GM23338 (cell line): ENCODE data around the gene HDAC6. TPM values are rescaled to one million over a fixed set of nuclear protein-coding genes. Genes with fewer than 3 reads are reported as not detected.

Experiments
- ATAC-seq: fragments of 200-7000 bp; cut with Tn5 transposase; 3 replicates; pipeline ENCODE4 v1.9.1; 2020
- DNase-seq: peaks from one replicate; pipeline ENCODE4 v3.0.0-alpha.2; 2015; ENCODE audit warnings: low spot score
- H2AFZ ChIP-seq: fragments of 200-600 bp; sonication (generic); 2 replicates; pipeline ENCODE4 v1.8.0; 2016; ENCODE audit warnings: antibody characterized with exemption, mild to moderate bottlenecking, moderate library complexity
- H3F3A ChIP-seq: fragments of 200-600 bp; sonication (generic); replicated peaks from 2 replicates; pipeline ENCODE4 v1.8.0; 2017; ENCODE audit warnings: antibody characterized with exemption, mixed run types, low read depth
- H3K27ac ChIP-seq: fragments of 200-600 bp; sonication (generic); 2 replicates; pipeline ENCODE4 v1.6.1; 2016; ENCODE audit warnings: low read depth
- H3K27me3 ChIP-seq: fragments of 200-600 bp; sonication (generic); 2 replicates; pipeline ENCODE4 v1.8.0; 2016; ENCODE audit warnings: mild to moderate bottlenecking, mixed run types, moderate library complexity; ENCODE audit not compliant: insufficient read depth
- H3K36me3 ChIP-seq: fragments of 200-600 bp; sonication (generic); 2 replicates; pipeline ENCODE4 v1.8.0; 2016; ENCODE audit warnings: mild to moderate bottlenecking; ENCODE audit not compliant: insufficient read depth
- H3K4me1 ChIP-seq: fragments of 200-600 bp; sonication (generic); 2 replicates; pipeline ENCODE4 v1.8.0; 2016; ENCODE audit warnings: mild to moderate bottlenecking, moderate library complexity; ENCODE audit not compliant: insufficient read depth
- H3K4me2 ChIP-seq: fragments of 200-600 bp; sonication (generic); 2 replicates; pipeline ENCODE4 v1.7.1; 2017; ENCODE audit warnings: mixed run types
- H3K4me3 ChIP-seq: fragments of 200-600 bp; sonication (generic); 2 replicates; pipeline ENCODE4 v1.6.1; 2016; ENCODE audit warnings: mixed run types
- H3K79me2 ChIP-seq: fragments of 200-600 bp; sonication (generic); replicated peaks from 2 replicates; pipeline ENCODE4 v1.8.0; 2017; ENCODE audit warnings: mild to moderate bottlenecking; ENCODE audit not compliant: insufficient read depth
- H3K9me2 ChIP-seq: fragments of 200-600 bp; sonication (generic); 2 replicates; pipeline ENCODE4 v1.8.0; 2017; ENCODE audit not compliant: insufficient read depth
- H4K20me1 ChIP-seq: fragments of 200-600 bp; sonication (generic); replicated peaks from 2 replicates; pipeline ENCODE4 v1.8.0; 2017; ENCODE audit warnings: mild to moderate bottlenecking; ENCODE audit not compliant: insufficient read depth
- H3K27ac Mint-ChIP-seq: 2 replicates; pipeline ENCODE4 v1.8.0; 2020; ENCODE audit warnings: inconsistent platforms, mild to moderate bottlenecking, moderate library complexity, mixed read lengths
- H3K27me3 Mint-ChIP-seq: 3 replicates; pipeline ENCODE4 v1.8.0; 2022; ENCODE audit warnings: low read depth, mild to moderate bottlenecking, moderate library complexity, mixed read lengths, inconsistent platforms; ENCODE audit not compliant: insufficient read depth, poor library complexity
- H3K36me3 Mint-ChIP-seq: 3 replicates; pipeline ENCODE4 v1.8.0; 2021; ENCODE audit warnings: low read depth, mild to moderate bottlenecking, inconsistent platforms, moderate library complexity, mixed read lengths
- H3K4me1 Mint-ChIP-seq: 3 replicates; pipeline ENCODE4 v1.8.0; 2020; ENCODE audit warnings: mild to moderate bottlenecking, inconsistent platforms, mixed read lengths
- H3K4me3 Mint-ChIP-seq: 3 replicates; pipeline ENCODE4 v1.8.0; 2021; ENCODE audit warnings: moderate library complexity, mild to moderate bottlenecking, inconsistent platforms, mixed read lengths
- H3K9me3 Mint-ChIP-seq: 3 replicates; pipeline ENCODE4 v1.8.0; 2020; ENCODE audit warnings: moderate library complexity, mild to moderate bottlenecking, inconsistent platforms, mixed read lengths
- CREB1 ChIP-seq: fragments of 250-450 bp; sonication (Bioruptor Pico); IDR thresholded peaks from 2 replicates; pipeline ENCODE4 v1.5.0; 2020; ENCODE audit warnings: low read depth, mild to moderate bottlenecking, moderate library complexity
- EZH2 ChIP-seq: fragments of 200-600 bp; sonication (generic); IDR thresholded peaks from one replicate; pipeline ENCODE4 v1.8.0; 2017; ENCODE audit warnings: antibody characterized with exemption, mild to moderate bottlenecking, low read depth; ENCODE audit not compliant: unreplicated experiment
- JUNB ChIP-seq: IDR thresholded peaks from one replicate; pipeline ENCODE4 v1.6.1; 2016; ENCODE audit warnings: antibody characterized with exemption; ENCODE audit not compliant: unreplicated experiment
- NANOG ChIP-seq: IDR thresholded peaks from 2 replicates; pipeline ENCODE4 v1.6.1; 2016; ENCODE audit warnings: antibody characterized with exemption, borderline replicate concordance
- POLR2AphosphoS5 ChIP-seq: IDR thresholded peaks from 2 replicates; pipeline ENCODE4 v1.6.1; 2016; ENCODE audit warnings: antibody characterized with exemption, low read depth
- ZNF114 ChIP-seq: fragments of 250-450 bp; sonication (Bioruptor Pico); IDR thresholded peaks from 2 replicates; pipeline ENCODE4 v1.5.0; 2020; ENCODE audit warnings: mild to moderate bottlenecking, moderate library complexity
- ZNF331 ChIP-seq: fragments of 250-450 bp; sonication (Bioruptor Pico); IDR thresholded peaks from 2 replicates; pipeline ENCODE4 v1.5.0; 2020; ENCODE audit warnings: low read depth, mild to moderate bottlenecking, moderate library complexity
- polyA plus RNA-seq: library from polyadenylated mRNA; unstranded; fragments of >200 nt; fragmentation: Nextera tagmentation; extraction: Ambion mirVana; gene quantifications from 2 replicates; pipeline ENCODE4 v1.2.1, GENCODE V29; 2016
- total RNA-seq: library from RNA; depleted of rRNA; stranded (reverse); fragments of >200 nt; shearing (Covaris generic); gene quantifications from 2 replicates; pipeline ENCODE4 v1.2.3, GENCODE V29; 2014
- TF ChIP-seq, protein P1 (sequence below): fragments of 250-450 bp; sonication (Bioruptor Pico); IDR thresholded peaks from 2 replicates; pipeline ENCODE4 v1.5.0; 2020; ENCODE audit warnings: mild to moderate bottlenecking, moderate library complexity
- TF ChIP-seq, protein P2 (sequence below): IDR thresholded peaks from 2 replicates; pipeline ENCODE4 v1.6.1; 2016; ENCODE audit warnings: antibody characterized with exemption
- TF ChIP-seq, protein P3 (sequence below), 2 experiments: fragments of 200-600 bp in 1 of 2; sonication (generic) in 1 of 2; conservative IDR thresholded peaks; 2 replicates each; pipeline versions ENCODE4 v1.5.1 to v1.6.1; 2016 to 2017; ENCODE audit warnings: antibody characterized with exemption in 2 of 2, low read depth in 2 of 2, mild to moderate bottlenecking in 2 of 2, moderate library complexity in 1 of 2

Gene HDAC6
- total and polyA plus RNA-seq, 2 experiments from 2014 or later: 33.0 to 49.8 TPM

DNA sequence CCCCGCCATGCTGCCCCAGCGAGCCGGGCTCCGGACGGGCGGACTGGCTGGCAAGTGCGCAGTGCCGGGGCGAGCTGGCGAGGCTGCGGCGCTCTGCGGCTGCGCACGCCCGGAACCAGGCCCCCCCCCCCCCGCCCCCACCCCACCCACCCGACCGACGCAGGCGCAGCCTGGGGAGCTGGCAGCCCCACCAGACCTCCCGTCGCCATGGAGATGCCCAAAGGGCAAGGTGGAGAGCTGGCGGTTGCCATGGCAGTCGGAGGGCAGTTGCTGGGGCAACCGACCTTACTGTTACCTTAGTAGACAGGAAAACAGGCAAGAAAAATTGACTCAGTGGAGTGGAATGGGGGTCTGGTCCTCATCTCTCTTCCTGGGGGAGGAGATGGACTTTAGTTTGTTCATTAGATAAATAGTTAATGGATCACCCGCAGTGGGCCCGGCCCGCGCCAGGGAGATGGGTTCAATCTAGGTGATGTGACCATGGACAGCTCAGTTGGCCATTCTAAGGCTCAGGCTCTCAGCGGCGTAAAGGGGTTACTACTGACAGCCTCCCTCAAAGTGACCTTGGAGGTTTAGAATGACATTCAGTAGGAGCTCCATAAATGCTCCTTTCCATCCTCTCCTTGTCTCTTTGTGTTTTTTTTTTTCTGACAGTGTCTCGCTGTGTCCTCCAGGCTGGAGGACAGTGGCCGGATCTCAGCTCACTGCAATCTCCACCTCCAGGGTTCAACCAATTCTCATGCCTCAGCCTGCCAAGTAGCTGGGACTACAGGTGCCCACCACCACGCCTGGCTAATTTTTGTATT lies 33.9 kb downstream of the HDAC6 start, which contains the start of gene PCSK1N:
TSS of gene PCSK1N (minus strand) at position 87 of the 806 bp plus-strand sequence. CDS start at position 9, 78 bp downstream.
- peaks cover 42% of the 10 kb centered on the region for H3K27me3 Mint-ChIP-seq
- Histone ChIP-seq H3K79me2 (no peaks in the 10 kb centered on the region), H4K20me1 (no peaks in the 10 kb centered on the region), H3K9me2 (no peaks in the 10 kb centered on the region), H2AFZ (no peak within 1 kb of the TSS), H3K36me3 (no peaks in the 10 kb centered on the region), H3F3A (0 out of 2 replicates have a peak, but pooled peaks cover 4% of the 10 kb centered on the region), H3K4me3 (peak within 1 kb of the TSS; percentile 58), H3K4me1 (no peaks in the 10 kb centered on the region), H3K27ac (no peak within 1 kb of the TSS), H3K4me2 (peak within 1 kb of the TSS; percentile 81), H3K27me3 (peaks cover 55% of the 10 kb centered on the region)
- H3K36me3 Mint-ChIP-seq: no peaks in the 10 kb centered on the region
- peak within 1 kb of the TSS; percentile 76 for H3K4me3 Mint-ChIP-seq
- H3K27ac Mint-ChIP-seq: no peak within 1 kb of the TSS
- DNase-seq (peak; percentile 61), ATAC-seq (peak; percentile 47)
- H3K9me3 Mint-ChIP-seq: no peaks in the 10 kb centered on the region
- peaks cover 14% of the 10 kb centered on the region for H3K4me1 Mint-ChIP-seq
- TF ChIP-seq ZNF114 (no peak), EZH2 (no peak), ZNF331 (CRISPR knock-in tag) (no peak), NANOG (no peak), JUNB (no peak), CREB1 (CRISPR knock-in tag) (no peak)

DNA sequence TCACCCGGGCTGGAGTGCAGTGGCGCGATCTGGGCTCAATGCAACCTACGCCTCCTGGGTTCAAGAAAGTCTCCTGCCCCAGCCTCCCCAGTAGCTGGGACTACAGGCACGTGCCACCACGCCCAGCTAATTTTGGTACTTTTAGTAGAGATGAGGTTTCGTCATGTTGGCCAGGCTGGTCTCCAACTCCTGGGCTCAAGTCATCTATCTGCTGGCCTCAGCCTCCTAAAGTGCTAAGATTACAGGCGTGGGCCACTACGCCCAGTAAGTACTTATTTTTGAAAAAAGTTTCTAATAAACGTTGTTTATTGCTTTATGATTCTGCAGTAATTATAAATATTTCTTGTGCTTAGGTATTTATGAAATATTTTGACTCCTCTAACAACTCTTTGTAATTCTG lies 37.8 kb downstream of the HDAC6 start:
- H3K36me3 ChIP-seq: no peaks in the 10 kb centered on the region
- H3K27ac Mint-ChIP-seq: no peak overlapping the region
- no peaks in the 10 kb centered on the region for H3K36me3 Mint-ChIP-seq
- peaks cover 15% of the 10 kb centered on the region for H3K27me3 ChIP-seq
- 0 out of 2 replicates have a peak, but pooled peaks cover 4% of the 10 kb centered on the region for H3F3A ChIP-seq
- H3K27ac ChIP-seq: no peak overlapping the region
- no peak overlapping the region for H2AFZ ChIP-seq
- no peaks in the 10 kb centered on the region for H3K79me2 ChIP-seq
- no peak overlapping the region for H3K4me3 ChIP-seq
- no peak overlapping the region for H3K4me2 ChIP-seq
- H4K20me1 ChIP-seq: no peaks in the 10 kb centered on the region
- peaks cover 13% of the 10 kb centered on the region for H3K27me3 Mint-ChIP-seq
- no peaks in the 10 kb centered on the region for H3K9me3 Mint-ChIP-seq
- H3K4me1 ChIP-seq: no peaks in the 10 kb centered on the region
- H3K4me3 Mint-ChIP-seq: no peak overlapping the region
- peaks cover 5% of the 10 kb centered on the region for H3K4me1 Mint-ChIP-seq
- DNase-seq: no peak
- H3K9me2 ChIP-seq: no peaks in the 10 kb centered on the region
- no peak for ATAC-seq
- no peak for TF ChIP-seq CREB1 (CRISPR knock-in tag)
- TF ChIP-seq, protein P1, sequence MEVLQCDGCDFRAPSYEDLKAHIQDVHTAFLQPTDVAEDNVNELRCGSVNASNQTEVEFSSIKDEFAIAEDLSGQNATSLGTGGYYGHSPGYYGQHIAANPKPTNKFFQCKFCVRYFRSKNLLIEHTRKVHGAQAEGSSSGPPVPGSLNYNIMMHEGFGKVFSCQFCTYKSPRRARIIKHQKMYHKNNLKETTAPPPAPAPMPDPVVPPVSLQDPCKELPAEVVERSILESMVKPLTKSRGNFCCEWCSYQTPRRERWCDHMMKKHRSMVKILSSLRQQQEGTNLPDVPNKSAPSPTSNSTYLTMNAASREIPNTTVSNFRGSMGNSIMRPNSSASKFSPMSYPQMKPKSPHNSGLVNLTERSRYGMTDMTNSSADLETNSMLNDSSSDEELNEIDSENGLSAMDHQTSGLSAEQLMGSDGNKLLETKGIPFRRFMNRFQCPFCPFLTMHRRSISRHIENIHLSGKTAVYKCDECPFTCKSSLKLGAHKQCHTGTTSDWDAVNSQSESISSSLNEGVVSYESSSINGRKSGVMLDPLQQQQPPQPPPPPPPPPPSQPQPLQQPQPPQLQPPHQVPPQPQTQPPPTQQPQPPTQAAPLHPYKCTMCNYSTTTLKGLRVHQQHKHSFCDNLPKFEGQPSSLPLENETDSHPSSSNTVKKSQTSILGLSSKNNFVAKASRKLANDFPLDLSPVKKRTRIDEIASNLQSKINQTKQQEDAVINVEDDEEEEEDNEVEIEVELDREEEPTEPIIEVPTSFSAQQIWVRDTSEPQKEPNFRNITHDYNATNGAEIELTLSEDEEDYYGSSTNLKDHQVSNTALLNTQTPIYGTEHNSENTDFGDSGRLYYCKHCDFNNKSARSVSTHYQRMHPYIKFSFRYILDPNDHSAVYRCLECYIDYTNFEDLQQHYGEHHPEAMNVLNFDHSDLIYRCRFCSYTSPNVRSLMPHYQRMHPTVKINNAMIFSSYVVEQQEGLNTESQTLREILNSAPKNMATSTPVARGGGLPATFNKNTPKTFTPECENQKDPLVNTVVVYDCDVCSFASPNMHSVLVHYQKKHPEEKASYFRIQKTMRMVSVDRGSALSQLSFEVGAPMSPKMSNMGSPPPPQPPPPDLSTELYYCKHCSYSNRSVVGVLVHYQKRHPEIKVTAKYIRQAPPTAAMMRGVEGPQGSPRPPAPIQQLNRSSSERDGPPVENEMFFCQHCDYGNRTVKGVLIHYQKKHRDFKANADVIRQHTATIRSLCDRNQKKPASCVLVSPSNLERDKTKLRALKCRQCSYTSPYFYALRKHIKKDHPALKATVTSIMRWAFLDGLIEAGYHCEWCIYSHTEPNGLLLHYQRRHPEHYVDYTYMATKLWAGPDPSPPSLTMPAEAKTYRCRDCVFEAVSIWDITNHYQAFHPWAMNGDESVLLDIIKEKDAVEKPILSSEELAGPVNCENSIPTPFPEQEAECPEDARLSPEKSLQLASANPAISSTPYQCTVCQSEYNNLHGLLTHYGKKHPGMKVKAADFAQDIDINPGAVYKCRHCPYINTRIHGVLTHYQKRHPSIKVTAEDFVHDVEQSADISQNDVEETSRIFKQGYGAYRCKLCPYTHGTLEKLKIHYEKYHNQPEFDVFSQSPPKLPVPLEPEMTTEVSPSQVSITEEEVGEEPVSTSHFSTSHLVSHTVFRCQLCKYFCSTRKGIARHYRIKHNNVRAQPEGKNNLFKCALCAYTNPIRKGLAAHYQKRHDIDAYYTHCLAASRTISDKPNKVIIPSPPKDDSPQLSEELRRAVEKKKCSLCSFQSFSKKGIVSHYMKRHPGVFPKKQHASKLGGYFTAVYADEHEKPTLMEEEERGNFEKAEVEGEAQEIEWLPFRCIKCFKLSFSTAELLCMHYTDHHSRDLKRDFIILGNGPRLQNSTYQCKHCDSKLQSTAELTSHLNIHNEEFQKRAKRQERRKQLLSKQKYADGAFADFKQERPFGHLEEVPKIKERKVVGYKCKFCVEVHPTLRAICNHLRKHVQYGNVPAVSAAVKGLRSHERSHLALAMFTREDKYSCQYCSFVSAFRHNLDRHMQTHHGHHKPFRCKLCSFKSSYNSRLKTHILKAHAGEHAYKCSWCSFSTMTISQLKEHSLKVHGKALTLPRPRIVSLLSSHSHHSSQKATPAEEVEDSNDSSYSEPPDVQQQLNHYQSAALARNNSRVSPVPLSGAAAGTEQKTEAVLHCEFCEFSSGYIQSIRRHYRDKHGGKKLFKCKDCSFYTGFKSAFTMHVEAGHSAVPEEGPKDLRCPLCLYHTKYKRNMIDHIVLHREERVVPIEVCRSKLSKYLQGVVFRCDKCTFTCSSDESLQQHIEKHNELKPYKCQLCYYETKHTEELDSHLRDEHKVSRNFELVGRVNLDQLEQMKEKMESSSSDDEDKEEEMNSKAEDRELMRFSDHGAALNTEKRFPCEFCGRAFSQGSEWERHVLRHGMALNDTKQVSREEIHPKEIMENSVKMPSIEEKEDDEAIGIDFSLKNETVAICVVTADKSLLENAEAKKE (CRISPR knock-in tag): no peak
- no peak for TF ChIP-seq POLR2AphosphoS5
- no peak for TF ChIP-seq EZH2
- TF ChIP-seq ZNF114: no peak
- no peak for TF ChIP-seq JUNB
- no peak for TF ChIP-seq NANOG
- no peak for TF ChIP-seq ZNF331 (CRISPR knock-in tag)
- TF ChIP-seq, protein P2, sequence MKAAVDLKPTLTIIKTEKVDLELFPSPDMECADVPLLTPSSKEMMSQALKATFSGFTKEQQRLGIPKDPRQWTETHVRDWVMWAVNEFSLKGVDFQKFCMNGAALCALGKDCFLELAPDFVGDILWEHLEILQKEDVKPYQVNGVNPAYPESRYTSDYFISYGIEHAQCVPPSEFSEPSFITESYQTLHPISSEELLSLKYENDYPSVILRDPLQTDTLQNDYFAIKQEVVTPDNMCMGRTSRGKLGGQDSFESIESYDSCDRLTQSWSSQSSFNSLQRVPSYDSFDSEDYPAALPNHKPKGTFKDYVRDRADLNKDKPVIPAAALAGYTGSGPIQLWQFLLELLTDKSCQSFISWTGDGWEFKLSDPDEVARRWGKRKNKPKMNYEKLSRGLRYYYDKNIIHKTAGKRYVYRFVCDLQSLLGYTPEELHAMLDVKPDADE: no peak
- TF ChIP-seq, protein P3, sequence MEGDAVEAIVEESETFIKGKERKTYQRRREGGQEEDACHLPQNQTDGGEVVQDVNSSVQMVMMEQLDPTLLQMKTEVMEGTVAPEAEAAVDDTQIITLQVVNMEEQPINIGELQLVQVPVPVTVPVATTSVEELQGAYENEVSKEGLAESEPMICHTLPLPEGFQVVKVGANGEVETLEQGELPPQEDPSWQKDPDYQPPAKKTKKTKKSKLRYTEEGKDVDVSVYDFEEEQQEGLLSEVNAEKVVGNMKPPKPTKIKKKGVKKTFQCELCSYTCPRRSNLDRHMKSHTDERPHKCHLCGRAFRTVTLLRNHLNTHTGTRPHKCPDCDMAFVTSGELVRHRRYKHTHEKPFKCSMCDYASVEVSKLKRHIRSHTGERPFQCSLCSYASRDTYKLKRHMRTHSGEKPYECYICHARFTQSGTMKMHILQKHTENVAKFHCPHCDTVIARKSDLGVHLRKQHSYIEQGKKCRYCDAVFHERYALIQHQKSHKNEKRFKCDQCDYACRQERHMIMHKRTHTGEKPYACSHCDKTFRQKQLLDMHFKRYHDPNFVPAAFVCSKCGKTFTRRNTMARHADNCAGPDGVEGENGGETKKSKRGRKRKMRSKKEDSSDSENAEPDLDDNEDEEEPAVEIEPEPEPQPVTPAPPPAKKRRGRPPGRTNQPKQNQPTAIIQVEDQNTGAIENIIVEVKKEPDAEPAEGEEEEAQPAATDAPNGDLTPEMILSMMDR (conservative IDR thresholded peaks at IDR 0.05; ENCODE audit: low read depth in 2 of 2): no peak
